Muscle layer of colon (tissue), 2 donors: Measurements from ENCODE around the gene RAB11FIP4.

Source experiments
- H3K27ac ChIP-seq: one replicate; pipeline ENCODE4 v1.7.0; 2013; ENCODE audit warnings: low read depth, mild to moderate bottlenecking, low read length, moderate library complexity
- H3K27me3 ChIP-seq, 2 donors: one replicate each; pipeline ENCODE4 v1.7.0; 2013; ENCODE audit warnings: low read length in 2 of 2, mild to moderate bottlenecking in 2 of 2; ENCODE audit not compliant: insufficient read depth in 2 of 2, control insufficient read depth in 1 of 2
- H3K36me3 ChIP-seq: one replicate; pipeline ENCODE4 v1.7.0; 2013; ENCODE audit warnings: mild to moderate bottlenecking, low read length; ENCODE audit not compliant: insufficient read depth
- H3K4me1 ChIP-seq: one replicate; pipeline ENCODE4 v1.7.0; 2013; ENCODE audit warnings: mild to moderate bottlenecking, low read length; ENCODE audit not compliant: insufficient read depth
- H3K4me3 ChIP-seq, 2 donors: one replicate each; pipeline ENCODE4 v1.7.0; 2013; ENCODE audit warnings: low read length in 2 of 2, low read depth in 1 of 2, mild to moderate bottlenecking in 1 of 2, moderate library complexity in 1 of 2
- H3K9ac ChIP-seq: one replicate; pipeline ENCODE4 v1.7.0; 2013; ENCODE audit warnings: low read length
- H3K9me3 ChIP-seq: one replicate; pipeline ENCODE4 v1.7.0; 2013; ENCODE audit warnings: mild to moderate bottlenecking, low read length
- donor health status: abdominal sarcoma.
- donor health status: Adenocarcinoma of cecum.

Gene RAB11FIP4

DNA sequence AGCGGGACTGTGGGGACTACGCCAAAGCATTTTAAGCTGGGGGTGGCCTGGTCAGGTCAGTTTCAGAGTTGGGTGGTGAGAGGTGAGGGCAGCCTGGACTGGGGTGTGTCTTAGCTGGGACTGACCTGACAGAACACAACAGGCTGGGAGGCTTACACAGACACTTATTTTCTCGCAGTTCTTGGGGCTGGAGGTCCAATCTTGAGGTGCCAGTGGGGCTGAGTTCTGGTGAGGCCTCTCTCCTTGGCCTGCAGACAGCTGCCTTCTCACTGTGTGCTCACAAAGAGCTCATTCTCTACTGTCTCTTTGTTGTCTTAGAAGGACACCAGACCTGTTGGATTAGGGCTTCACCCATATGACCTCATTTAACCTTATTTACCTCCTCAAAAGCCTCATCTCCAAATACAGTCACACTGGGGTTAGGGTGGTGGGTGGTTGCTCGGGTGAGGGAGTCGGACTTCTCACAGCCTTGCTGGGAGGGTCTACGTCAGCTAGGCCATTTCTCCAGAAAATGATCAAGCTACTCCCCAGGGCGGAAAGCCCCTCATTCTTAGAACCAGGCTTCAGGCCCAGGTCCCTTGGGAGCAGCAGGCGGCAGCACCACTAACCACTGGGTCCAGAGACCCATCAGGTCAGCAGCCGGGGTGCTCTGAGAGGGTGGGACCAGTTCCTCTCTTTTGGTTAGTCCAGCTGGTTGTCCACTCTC is 149.3 kb downstream of the RAB11FIP4 start:
- H3K4me3 ChIP-seq, result no peak overlapping the region
- no peaks in the 10 kb centered on the region for H3K27me3 ChIP-seq
- no peak overlapping the region for H3K27ac ChIP-seq

GRCh38 chr17:31541559-31541958 is 150.1 kb downstream of the RAB11FIP4 start:
- no peaks in the 10 kb centered on the region for H3K4me1 ChIP-seq
- H3K4me3 ChIP-seq, result no peak overlapping the region

More for the DNA sequence above, 149.3 kb downstream of the RAB11FIP4 start:
- Histone ChIP-seq H3K4me1 (no peaks in the 10 kb centered on the region), H3K36me3 (no peaks in the 10 kb centered on the region), H3K9me3 (no peaks in the 10 kb centered on the region), H3K9ac (no peak overlapping the region)

GRCh38 chr17:31544186-31544585 is 152.7 kb downstream of the RAB11FIP4 start:
- Histone ChIP-seq H3K9me3 (no peaks in the 10 kb centered on the region), H3K4me1 (no peaks in the 10 kb centered on the region), H3K9ac (no peak overlapping the region), H3K36me3 (no peaks in the 10 kb centered on the region), H3K27ac (no peak overlapping the region), H3K4me3 (no peak overlapping the region), H3K27me3 (no peaks in the 10 kb centered on the region)

More at GRCh38 chr17:31541559-31541958, 150.1 kb downstream of the RAB11FIP4 start:
- Histone ChIP-seq H3K36me3 (no peaks in the 10 kb centered on the region), H3K9me3 (no peaks in the 10 kb centered on the region), H3K27me3 (no peaks in the 10 kb centered on the region), H3K27ac (no peak overlapping the region), H3K9ac (no peak overlapping the region)

GRCh38 chr17:31546650-31547049 is 155.2 kb downstream of the RAB11FIP4 start:
- Histone ChIP-seq H3K4me3 (no peak overlapping the region), H3K9me3 (no peaks in the 10 kb centered on the region), H3K9ac (no peak overlapping the region), H3K4me1 (no peaks in the 10 kb centered on the region), H3K36me3 (no peaks in the 10 kb centered on the region), H3K27me3 (no peaks in the 10 kb centered on the region), H3K27ac (no peak overlapping the region)

GRCh38 chr17:31548709-31549108 is 157.2 kb downstream of the RAB11FIP4 start:
- Histone ChIP-seq H3K36me3 (no peaks in the 10 kb centered on the region), H3K4me1 (no peaks in the 10 kb centered on the region), H3K27me3 (no peaks in the 10 kb centered on the region), H3K9me3 (no peaks in the 10 kb centered on the region), H3K27ac (peak overlapping the region; percentile 87), H3K9ac (no peak overlapping the region), H3K4me3 (peak overlapping the region in 1 of 2 donors; percentile 78)

DNA sequence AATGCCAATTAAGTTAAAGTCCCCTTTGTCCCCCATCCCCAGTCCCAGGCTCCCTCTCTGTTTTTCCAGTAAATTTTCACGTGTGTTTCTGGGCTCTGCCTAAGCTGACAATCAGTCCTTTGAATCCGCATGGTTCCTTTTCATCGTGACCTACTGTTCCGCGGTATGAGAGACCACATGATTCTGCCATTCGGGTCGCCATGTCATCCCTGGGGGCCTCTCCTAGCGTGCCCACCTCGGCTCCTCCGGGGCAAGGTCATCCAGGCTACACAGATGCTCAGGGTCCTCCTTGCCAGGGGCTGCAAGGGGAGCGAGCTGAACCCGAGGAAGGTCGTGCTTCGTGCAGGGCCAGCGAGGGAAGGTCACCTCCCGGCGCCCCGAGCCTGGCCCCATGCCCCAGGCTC is 157.6 kb downstream of the RAB11FIP4 start:
- Histone ChIP-seq H3K27ac (peak overlapping the region; percentile 87), H3K4me3 (peak overlapping the region; percentile 78 to 91), H3K36me3 (no peaks in the 10 kb centered on the region), H3K4me1 (no peaks in the 10 kb centered on the region), H3K27me3 (no peaks in the 10 kb centered on the region), H3K9me3 (no peaks in the 10 kb centered on the region), H3K9ac (no peak overlapping the region)

- H3K9ac ChIP-seq, result peak overlapping the region; percentile 57
- H3K27ac ChIP-seq, result peak overlapping the region; percentile 87
Measured at GRCh38 chr17:31549525-31550388, 158.3 kb downstream of the RAB11FIP4 start.

GRCh38 chr17:31550389-31551056 is 159.0 kb downstream of the RAB11FIP4 start:
- Histone ChIP-seq H3K9me3 (no peaks in the 10 kb centered on the region), H3K27me3 (no peaks in the 10 kb centered on the region), H3K4me1 (no peaks in the 10 kb centered on the region), H3K4me3 (peak overlapping the region; percentile 64 to 91), H3K27ac (peak overlapping the region; percentile 87), H3K36me3 (no peaks in the 10 kb centered on the region), H3K9ac (peak overlapping the region; percentile 57)

More at GRCh38 chr17:31549525-31550388, 158.3 kb downstream of the RAB11FIP4 start:
- Histone ChIP-seq H3K9me3 (no peaks in the 10 kb centered on the region), H3K36me3 (no peaks in the 10 kb centered on the region), H3K4me1 (no peaks in the 10 kb centered on the region), H3K27me3 (no peaks in the 10 kb centered on the region), H3K4me3 (peak overlapping the region; percentile 78 to 91)

DNA sequence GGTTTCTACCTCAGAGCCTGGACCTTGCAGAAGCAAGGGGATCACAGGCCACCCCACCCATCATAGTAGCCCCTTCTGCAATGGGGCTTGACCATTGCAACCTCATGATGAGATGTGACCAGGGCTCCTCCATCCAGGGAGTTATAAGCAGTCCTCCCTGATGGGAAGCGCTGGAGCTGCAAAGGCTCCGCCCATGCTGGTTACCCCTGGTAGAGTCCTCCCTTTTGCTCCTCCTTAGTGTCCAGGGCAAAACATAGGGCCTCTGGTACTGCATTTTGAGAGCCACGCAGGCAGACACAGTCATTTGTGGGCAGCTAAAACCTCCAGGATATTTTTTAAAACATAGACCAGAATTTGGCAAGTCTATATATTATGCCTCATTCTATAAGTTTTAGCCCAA is 161.1 kb downstream of the RAB11FIP4 start:
- H3K4me3 ChIP-seq, result no peak overlapping the region
- no peaks in the 10 kb centered on the region for H3K36me3 ChIP-seq
- H3K9me3 ChIP-seq, result no peaks in the 10 kb centered on the region
- H3K27ac ChIP-seq, result no peak overlapping the region
- H3K4me1 ChIP-seq, result no peaks in the 10 kb centered on the region
- no peaks in the 10 kb centered on the region for H3K27me3 ChIP-seq
- no peak overlapping the region for H3K9ac ChIP-seq

DNA sequence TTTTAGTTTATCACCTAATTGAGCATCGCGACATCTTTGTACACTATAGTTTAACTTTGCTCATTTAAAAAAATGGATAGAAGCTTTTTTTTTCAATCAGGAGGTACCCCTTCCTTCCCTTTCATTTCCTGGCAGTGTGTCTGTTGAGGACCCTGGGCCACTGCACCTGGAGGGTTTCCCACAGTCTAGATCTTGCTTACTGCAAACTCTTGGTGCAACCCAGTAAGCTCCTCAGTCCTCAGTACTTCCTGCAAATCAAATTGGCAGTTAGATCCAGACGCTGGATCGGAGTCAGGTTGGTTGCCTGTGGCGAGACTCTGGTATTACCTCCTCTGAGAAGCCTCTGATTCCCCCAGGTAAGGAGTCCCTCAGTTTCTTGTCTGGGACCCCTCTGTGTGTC is 162.0 kb downstream of the RAB11FIP4 start:
- H3K36me3 ChIP-seq, result no peaks in the 10 kb centered on the region
- no peak overlapping the region for H3K27ac ChIP-seq
- H3K9ac ChIP-seq, result no peak overlapping the region
- peaks cover 4% of the 10 kb centered on the region for H3K4me1 ChIP-seq
- no peaks in the 10 kb centered on the region for H3K27me3 ChIP-seq
- H3K9me3 ChIP-seq, result no peaks in the 10 kb centered on the region
- H3K4me3 ChIP-seq, result no peak overlapping the region

DNA sequence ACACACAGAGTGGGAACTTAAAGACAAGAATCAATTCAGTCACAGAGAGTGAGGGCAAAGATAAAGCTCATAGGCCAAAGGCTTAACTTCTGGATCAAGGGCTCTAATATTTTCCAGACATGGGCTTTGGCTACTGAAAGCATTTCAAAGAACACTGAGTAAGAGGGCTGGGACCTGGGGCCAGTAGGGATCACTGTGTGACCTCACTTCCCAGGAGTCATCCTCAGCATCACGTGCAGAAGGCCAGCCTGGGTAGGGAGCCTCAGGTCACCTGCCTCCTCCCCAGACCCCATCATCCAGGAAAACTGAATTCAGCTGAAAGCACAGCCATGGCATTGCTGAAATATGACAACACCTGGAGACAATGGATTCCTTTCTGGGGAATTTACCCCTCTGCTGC is 163.5 kb downstream of the RAB11FIP4 start:
- no peaks in the 10 kb centered on the region for H3K27me3 ChIP-seq
- H3K4me3 ChIP-seq, result no peak overlapping the region
- H3K27ac ChIP-seq, result no peak overlapping the region
- no peaks in the 10 kb centered on the region for H3K36me3 ChIP-seq
- H3K9me3 ChIP-seq, result no peaks in the 10 kb centered on the region
- no peak overlapping the region for H3K9ac ChIP-seq
- peaks cover 4% of the 10 kb centered on the region for H3K4me1 ChIP-seq
